Tibial nerve (tissue), 4 donors: ENCODE data around the gene BAZ1A. TPM values are rescaled to one million over a fixed set of nuclear protein-coding genes. Genes with fewer than 3 reads are reported as not detected.

Experiments used
- DNase-seq, 2 donors: peaks; one replicate each; pipeline ENCODE4 v3.0.0-alpha.2; 2019; ENCODE audit warnings: low spot score in 2 of 2
- H3K27ac ChIP-seq, 4 donors: fragments of 200-600 bp; sonication (generic) in 3 of 4; one replicate each; pipeline ENCODE4 v1.5.1; 2017 to 2019; ENCODE audit warnings: mild to moderate bottlenecking in 1 of 4
- H3K27me3 ChIP-seq, 2 donors: fragments of 200-600 bp; sonication (generic) in 1 of 2; one replicate each; pipeline versions ENCODE4 v1.5.1 to v1.6.0; 2017 to 2019
- H3K36me3 ChIP-seq, 3 donors: fragments of 200-600 bp; sonication (generic); one replicate each; pipeline ENCODE4 v1.5.1; 2018 to 2019
- H3K4me1 ChIP-seq, 4 donors: fragments of 200-600 bp; sonication (generic) in 3 of 4; one replicate each; pipeline ENCODE4 v1.5.1; 2017 to 2019
- H3K4me3 ChIP-seq, 4 donors: fragments of 200-600 bp; sonication (generic) in 3 of 4; one replicate each; pipeline ENCODE4 v1.5.1; 2017 to 2019; ENCODE audit warnings: mild to moderate bottlenecking in 1 of 4, moderate library complexity in 1 of 4
- H3K9me3 ChIP-seq, 4 donors: fragments of 200-600 bp; sonication (generic) in 3 of 4; one replicate each; pipeline ENCODE4 v1.5.1; 2017 to 2019
- CTCF ChIP-seq, 5 experiments: fragments of 200-600 bp in 3 of 5; fragments of 450-650 bp in 2 of 5; sonication (generic) in 3 of 5; IDR thresholded peaks; one replicate each; pipeline ENCODE4 v1.5.1; 2016 to 2019; ENCODE audit warnings: antibody characterized with exemption in 5 of 5, mild to moderate bottlenecking in 3 of 5, moderate library complexity in 2 of 5
- EP300 ChIP-seq, 2 donors: sonication (generic); formaldehyde crosslinking; IDR thresholded peaks; one replicate each; pipeline ENCODE4 v1.6.1; 2017; ENCODE audit warnings: antibody characterized with exemption in 2 of 2, mild to moderate bottlenecking in 1 of 2
- POLR2A ChIP-seq, 2 donors: fragments of 450-650 bp; IDR thresholded peaks; one replicate each; pipeline ENCODE4 v1.6.1; 2017; ENCODE audit warnings: antibody characterized with exemption in 2 of 2, mild to moderate bottlenecking in 2 of 2, moderate library complexity in 2 of 2
- WGBS, 2 donors: methylation state at CpG; one replicate each; pipeline ENCODE4 v1.1.5; 2018; 5-methylcytosine and 5-hydroxymethylcytosine counted together
- total RNA-seq, 4 donors: library from RNA; depleted of rRNA; stranded (reverse); fragments of >200 nt; gene quantifications; one replicate each; pipeline ENCODE4 v1.1.0, GENCODE V29; 2016

The BAZ1A gene
- total RNA-seq, 4 donors from 2014 or later = 26.0 to 32.6 (median 31.0) TPM

GRCh38 chr14:34851395-34851794 lies 23.8 kb downstream of the BAZ1A start:
- Histone ChIP-seq H3K4me3 (no peak overlapping the region), H3K9me3 (no peaks in the 10 kb centered on the region), H3K36me3 (peaks cover 0 to 13% (median 0%) of the 10 kb centered on the region in 3 donors), H3K27me3 (no peaks in the 10 kb centered on the region), H3K4me1 (no peaks in the 10 kb centered on the region), H3K27ac (no peak overlapping the region)
- TF ChIP-seq POLR2A (IDR thresholded peaks at IDR 0.05) (no peak), CTCF (IDR thresholded peaks at IDR 0.05) (no peak), EP300 (IDR thresholded peaks at IDR 0.05) (no peak)
- no peak for DNase-seq
- WGBS, 2 donors = 57 to 73% methylated on average over 2 of the region's 2 CpGs

- WGBS, 2 donors = 91 to 100% methylated on average over 1 of the region's 1 CpG
- no peaks in the 10 kb centered on the region for H3K36me3 ChIP-seq
These were observed 29.3 kb downstream of the BAZ1A start for GRCh38 chr14:34845869-34846268.

GRCh38 chr14:34843011-34843554 lies 32.1 kb downstream of the BAZ1A start:
- no peak overlapping the region for H3K4me3 ChIP-seq
- H3K36me3 ChIP-seq = no peaks in the 10 kb centered on the region
- H3K27ac ChIP-seq = no peak overlapping the region
- H3K27me3 ChIP-seq = no peaks in the 10 kb centered on the region
- H3K9me3 ChIP-seq = no peaks in the 10 kb centered on the region
- DNase-seq = no peak
- 75 to 78% methylated on average over 3 of the region's 3 CpGs for WGBS, 2 donors
- TF ChIP-seq EP300 (IDR thresholded peaks at IDR 0.05) (no peak), CTCF (IDR thresholded peaks at IDR 0.05) (no peak), POLR2A (IDR thresholded peaks at IDR 0.05) (no peak)
- peaks cover 0 to 11% (median 0%) of the 10 kb centered on the region in 4 donors for H3K4me1 ChIP-seq

More at GRCh38 chr14:34845869-34846268, 29.3 kb downstream of the BAZ1A start:
- Histone ChIP-seq H3K4me3 (no peak overlapping the region), H3K9me3 (no peaks in the 10 kb centered on the region), H3K27me3 (no peaks in the 10 kb centered on the region), H3K27ac (no peak overlapping the region), H3K4me1 (peaks cover 0 to 11% (median 0%) of the 10 kb centered on the region in 4 donors)
- TF ChIP-seq CTCF (IDR thresholded peaks at IDR 0.05) (no peak), EP300 (IDR thresholded peaks at IDR 0.05) (no peak), POLR2A (IDR thresholded peaks at IDR 0.05) (no peak)
- DNase-seq = no peak

DNA sequence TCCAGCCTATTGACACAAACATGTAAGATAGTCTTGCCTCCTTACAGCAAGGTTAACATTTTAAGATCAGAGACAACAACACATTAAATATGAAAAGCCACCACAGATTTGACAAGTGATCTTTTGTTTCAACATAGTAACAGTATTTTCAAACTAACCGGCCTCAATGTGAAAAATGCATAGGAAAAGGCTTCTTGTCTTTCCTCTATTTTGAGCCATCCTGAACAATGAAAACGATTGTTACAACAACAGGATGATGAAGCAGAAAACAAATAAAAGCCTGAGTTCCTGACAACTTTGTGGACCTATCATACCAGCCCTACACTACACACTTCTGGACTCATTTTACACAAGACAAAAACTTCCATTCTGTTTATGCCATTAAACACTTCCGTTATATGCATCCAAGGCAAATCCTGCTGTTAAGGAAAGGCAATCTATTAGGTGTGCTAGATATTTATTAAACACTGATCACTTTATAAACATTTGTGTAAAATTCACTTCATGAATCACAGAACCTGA lies 37.3 kb downstream of the BAZ1A start:
- H3K4me3 ChIP-seq = no peak overlapping the region
- peak overlapping the region in 2 of 4 donors; percentile 31 to 37 for H3K27ac ChIP-seq
- no peak for DNase-seq
- peaks cover 0 to 6% (median 5%) of the 10 kb centered on the region in 4 donors for H3K4me1 ChIP-seq
- 40 to 50% methylated on average over 3 of the region's 3 CpGs for WGBS, 2 donors
- H3K9me3 ChIP-seq = no peaks in the 10 kb centered on the region
- TF ChIP-seq CTCF (IDR thresholded peaks at IDR 0.05) = no peak
- no peak for TF ChIP-seq POLR2A (IDR thresholded peaks at IDR 0.05)
- TF ChIP-seq EP300 (IDR thresholded peaks at IDR 0.05) = no peak
- H3K27me3 ChIP-seq = no peaks in the 10 kb centered on the region
- H3K36me3 ChIP-seq = no peaks in the 10 kb centered on the region

DNA sequence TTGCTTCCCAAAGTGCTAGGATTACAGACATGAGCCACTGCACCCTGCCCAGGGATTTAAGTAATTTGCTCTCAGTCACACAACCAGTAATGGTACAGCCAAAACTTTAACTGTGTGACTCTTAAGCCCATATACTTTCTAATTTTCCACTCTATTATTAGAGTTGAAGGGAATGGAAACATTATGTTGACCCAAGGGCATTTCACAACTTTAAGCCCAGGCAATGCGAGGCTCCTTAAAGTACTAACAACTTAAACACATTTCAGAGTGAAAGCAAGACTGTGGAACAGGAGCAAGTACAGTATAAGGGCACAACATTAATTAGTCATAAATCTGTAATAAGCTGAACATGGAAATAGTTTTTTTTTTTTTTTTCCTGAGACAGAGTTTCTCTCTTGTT lies 39.8 kb downstream of the BAZ1A start:
- H3K4me3 ChIP-seq = no peak overlapping the region
- no peaks in the 10 kb centered on the region for H3K36me3 ChIP-seq
- no peak for TF ChIP-seq EP300 (IDR thresholded peaks at IDR 0.05)
- TF ChIP-seq POLR2A (IDR thresholded peaks at IDR 0.05) = no peak
- no peak for TF ChIP-seq CTCF (IDR thresholded peaks at IDR 0.05)
- peaks cover 0 to 6% (median 3%) of the 10 kb centered on the region in 4 donors for H3K4me1 ChIP-seq
- DNase-seq = no peak
- no peak overlapping the region for H3K27ac ChIP-seq
- 92 to 100% methylated on average over 1 of the region's 1 CpG for WGBS, 2 donors
- H3K9me3 ChIP-seq = no peaks in the 10 kb centered on the region
- no peaks in the 10 kb centered on the region for H3K27me3 ChIP-seq
